Keratinocyte (primary cell): Measurements from ENCODE around the gene STAM2. TPM values are rescaled to one million over a fixed set of nuclear protein-coding genes. Genes with fewer than 3 reads are reported as not detected.

Experiments used
- DNase-seq: peaks from one replicate; pipeline ENCODE4 v3.0.0-alpha.2; 2011; ENCODE audit warnings: low read depth, missing footprints, low spot score
- FAIRE-seq: peaks from 2 replicates; lab custom pipeline; 2011; peaks lifted over from hg19 to GRCh38; lab: Jason Lieb, UNC
- H2AFZ ChIP-seq: 2 replicates; pipeline ENCODE4 v1.6.0; 2012; ENCODE audit warnings: low read length, control low read depth, inconsistent platforms; ENCODE audit not compliant: control insufficient read depth
- H3K27ac ChIP-seq: 2 replicates; pipeline ENCODE4 v1.5.1; 2011; ENCODE audit warnings: low read length; ENCODE audit not compliant: control insufficient read depth, insufficient read depth
- H3K27me3 ChIP-seq: 3 replicates; pipeline ENCODE4 v1.6.0; 2011; ENCODE audit warnings: low read length; ENCODE audit not compliant: control insufficient read depth, insufficient read depth; ENCODE audit errors: extremely low read depth
- H3K36me3 ChIP-seq, 2 experiments: 2 replicates in 1 of 2; 3 replicates in 1 of 2; pipeline ENCODE4 v1.5.1; 2011; ENCODE audit warnings: low read length in 2 of 2, mild to moderate bottlenecking in 1 of 2; ENCODE audit not compliant: control insufficient read depth in 2 of 2, insufficient read depth in 2 of 2; ENCODE audit errors: extremely low read depth in 1 of 2
- H3K4me1 ChIP-seq: 3 replicates; pipeline ENCODE4 v1.5.1; 2011; ENCODE audit warnings: low read length; ENCODE audit not compliant: control insufficient read depth, insufficient read depth; ENCODE audit errors: extremely low read depth
- H3K4me2 ChIP-seq: 3 replicates; pipeline ENCODE4 v1.6.0; 2011; ENCODE audit warnings: low read depth, low read length; ENCODE audit not compliant: control insufficient read depth, insufficient read depth; ENCODE audit errors: extremely low read depth
- H3K4me3 ChIP-seq, 3 experiments: fragments of 200-600 bp in 1 of 3; sonication (generic) in 1 of 3; 2 replicates in 2 of 3; 3 replicates in 1 of 3; pipeline ENCODE4 v1.5.1; 2011 to 2016; ENCODE audit warnings: low read length in 3 of 3, mild to moderate bottlenecking in 3 of 3, control low read depth in 2 of 3, inconsistent platforms in 1 of 3, low read depth in 1 of 3, mixed read lengths in 1 of 3, mixed run types in 1 of 3, moderate library complexity in 1 of 3; ENCODE audit not compliant: control insufficient read depth in 2 of 3, insufficient read depth in 2 of 3; ENCODE audit errors: extremely low read depth in 1 of 3
- H3K79me2 ChIP-seq: 2 replicates; pipeline ENCODE4 v1.6.0; 2012; ENCODE audit warnings: low read length; ENCODE audit not compliant: control insufficient read depth, insufficient read depth
- H3K9ac ChIP-seq: 3 replicates; pipeline ENCODE4 v1.6.0; 2011; ENCODE audit warnings: low read length; ENCODE audit not compliant: control insufficient read depth, insufficient read depth; ENCODE audit errors: extremely low read depth
- H3K9me1 ChIP-seq: 3 replicates; pipeline ENCODE4 v1.6.0; 2011; ENCODE audit warnings: low read length; ENCODE audit not compliant: control insufficient read depth, insufficient read depth; ENCODE audit errors: extremely low read depth
- H3K9me3 ChIP-seq: 2 replicates; pipeline ENCODE4 v1.5.1; 2012; ENCODE audit warnings: low read depth, low read length; ENCODE audit not compliant: control insufficient read depth
- H4K20me1 ChIP-seq: 3 replicates; pipeline ENCODE4 v1.6.0; 2011; ENCODE audit warnings: low read length; ENCODE audit not compliant: control insufficient read depth, insufficient read depth; ENCODE audit errors: extremely low read depth
- CTCF ChIP-seq, 3 experiments: IDR thresholded peaks in 1 of 3; conservative IDR thresholded peaks in 1 of 3; optimal IDR thresholded peaks in 1 of 3; 2 replicates in 2 of 3; 3 replicates in 1 of 3; pipeline versions ENCODE3 to v1.5.1; 2011; ENCODE audit warnings: low read length in 3 of 3, mild to moderate bottlenecking in 3 of 3, moderate library complexity in 2 of 3, control low read depth in 1 of 3, inconsistent platforms in 1 of 3; ENCODE audit not compliant: insufficient read depth in 2 of 3; ENCODE audit errors: extremely low read depth in 1 of 3
- EZH2 ChIP-seq: IDR thresholded peaks from one replicate; pipeline ENCODE4 v1.6.1; 2012; ENCODE audit warnings: inconsistent platforms, mild to moderate bottlenecking, low read length, moderate library complexity
- dilution Hi-C: fragments of 300-500 bp; cut with MboI; formaldehyde crosslinking; loops from one replicate; pipeline ENCODE4 v1.7.0; 2020; ENCODE audit warnings: low sequenced_read_pairs; ENCODE audit not compliant: extremely low pct_ligation_motif_present
- polyA plus RNA-seq, 5 experiments: library from polyadenylated mRNA; depleted of rRNA in 3 of 5; stranded (reverse) in 3 of 5; stranded (forward) in 1 of 5; unstranded in 1 of 5; fragments of >200 nt; gene quantifications; 1 replicate in 1 of 5; 2 replicates in 3 of 5; 3 replicates in 1 of 5; pipeline versions ENCODE4 v1.2.1 to v1.2.3, GENCODE V29; 2011 to 2012; ENCODE audit warnings: missing spikeins in 2 of 5, low read depth in 1 of 5, low replicate concordance in 1 of 5
- small RNA-seq, 3 experiments: library from RNA; depleted of rRNA; stranded (forward); fragments of <200 nt; gene quantifications; one replicate each; pipeline ENCODE3, GENCODE V24; 2012; ENCODE audit warnings: low read depth in 3 of 3, low replicate concordance in 1 of 3; ENCODE audit not compliant: insufficient read length in 3 of 3

Gene STAM2
- polyA plus RNA-seq, 1 donor (not counting 4 experiments of a cell fraction or from before 2014, with no cell fraction given) = 20.7 TPM

GRCh38 chr2:152067823-152068222 lies 107.7 kb downstream of the STAM2 start:
- Histone ChIP-seq H3K36me3 (no peaks in the 10 kb centered on the region), H3K4me1 (peaks cover 4% of the 10 kb centered on the region), H3K9me3 (no peaks in the 10 kb centered on the region), H3K27me3 (peaks cover 10% of the 10 kb centered on the region), H3K9me1 (no peaks in the 10 kb centered on the region), H2AFZ (no peak overlapping the region), H3K27ac (no peak overlapping the region), H3K4me3 (no peak overlapping the region), H3K79me2 (no peaks in the 10 kb centered on the region), H3K4me2 (no peak overlapping the region), H3K9ac (no peak overlapping the region), H4K20me1 (no peaks in the 10 kb centered on the region)
- dilution Hi-C loops = no loop called here
- DNase-seq = no peak
- TF ChIP-seq EZH2 (no peak), CTCF (optimal IDR thresholded peaks at IDR 0.05 in 1 of 3, IDR thresholded peaks at IDR 0.05 in 1 of 3, conservative IDR thresholded peaks at IDR 0.05 in 1 of 3; ENCODE audit: extremely low read depth in 1 of 3, insufficient read depth in 2 of 3, low read length in 3 of 3) (no peak)
- FAIRE-seq = no peak

Small RNA genes within 50 kb of the gene (small RNA-seq; reads per million reads assigned to genes)
- gene RPL30P2 = 0 to 0.33 (median 0) reads per million in 3 experiments

Other genes with a start within 250 kb of the STAM2 start
- gene CACNB4, start 76.7 kb downstream of the STAM2 start, polyA plus RNA-seq = 0.08 to 0.82 TPM (median 0.30 TPM) in 3 replicates
- gene FMNL2, start 159.4 kb upstream of the STAM2 start, polyA plus RNA-seq = 38.6 to 62.7 TPM (median 38.9 TPM) in 3 replicates